Adrenal gland (tissue), 12 donors: ENCODE results near the gene PARP8. TPM values are rescaled to one million over a fixed set of nuclear protein-coding genes. Genes with fewer than 3 reads are reported as not detected.

Experiments used
- DNase-seq, 7 donors: peaks; one replicate each; pipeline ENCODE4 v3.0.0-alpha.2; 2019 to 2020
- H3K27ac ChIP-seq, 5 donors: fragments of 200-600 bp; sonication (generic) in 4 of 5; 1 replicate in 3 of 5; 2 replicates in 2 of 5; pipeline versions ENCODE4 v1.5.1 to v1.8.0; 2016 to 2020; ENCODE audit warnings: mild to moderate bottlenecking in 1 of 5
- H3K27me3 ChIP-seq: fragments of 200-600 bp; 2 replicates; pipeline ENCODE4 v1.8.0; 2021
- H3K36me3 ChIP-seq, 2 donors: fragments of 200-600 bp; replicated peaks in 1 of 2; 1 replicate in 1 of 2; 2 replicates in 1 of 2; pipeline versions ENCODE4 v1.5.1 to v1.8.0; 2018 to 2022
- H3K4me1 ChIP-seq, 2 donors: fragments of 200-600 bp; replicated peaks in 1 of 2; 1 replicate in 1 of 2; 2 replicates in 1 of 2; pipeline versions ENCODE4 v1.5.1 to v1.8.0; 2018 to 2021
- H3K4me3 ChIP-seq, 4 donors: fragments of 200-600 bp; sonication (generic) in 3 of 4; one replicate each; pipeline ENCODE4 v1.5.1; 2016 to 2018
- H3K9me3 ChIP-seq, 3 donors: fragments of 200-600 bp; sonication (generic) in 1 of 3; replicated peaks in 1 of 3; 1 replicate in 2 of 3; 2 replicates in 1 of 3; pipeline versions ENCODE4 v1.5.1 to v1.8.0; 2016 to 2021
- CTCF ChIP-seq, 6 experiments: fragments of 450-650 bp in 4 of 6; fragments of 200-600 bp in 2 of 6; sonication (generic) in 1 of 6; IDR thresholded peaks; 1 replicate in 5 of 6; 2 replicates in 1 of 6; pipeline versions ENCODE4 v1.5.1 to v1.8.0; 2016 to 2021; ENCODE audit warnings: antibody characterized with exemption in 6 of 6, mild to moderate bottlenecking in 2 of 6, moderate library complexity in 1 of 6
- POLR2A ChIP-seq, 2 donors: fragments of 450-650 bp; IDR thresholded peaks; one replicate each; pipeline ENCODE4 v1.6.1; 2017; ENCODE audit warnings: antibody characterized with exemption in 2 of 2, mild to moderate bottlenecking in 2 of 2, moderate library complexity in 1 of 2
- WGBS, 4 donors: extraction: QIAGEN DNeasy Blood & Tissue Kit in 2 of 4; methylation state at CpG; one replicate each; pipeline versions ENCODE4 v1.1.5 to v1.1.7; 2013 to 2017; 5-methylcytosine and 5-hydroxymethylcytosine counted together
- intact Hi-C, 2 donors: fragments of 100-400 bp; cut with DNase I; formaldehyde crosslinking; loops; one replicate each; pipeline versions ENCODE4 v1.14.1 to v1.15.0; 2022 to 2023
- polyA plus RNA-seq, 3 donors: library from polyadenylated mRNA; stranded (reverse); fragments of 200-250 nt in 2 of 3; fragments of 350-450 nt in 1 of 3; fragmentation: Illumina TruSeq in 1 of 3; extraction: RNeasy Lipid Tissue Mini Kit (QIAGEN cat#74804) in 1 of 3; gene quantifications; one replicate each; pipeline ENCODE4 v1.2.3, GENCODE V29; 2013 to 2014
- total RNA-seq, 9 donors: library from RNA; depleted of rRNA in 4 of 9; stranded (reverse); fragments of >200 nt in 4 of 9; fragments of 120-200 nt in 1 of 9; fragmentation: NEBNext Ultra II Directional in 1 of 9; extraction: Animal tissue kit (Norgen Biotek cat#: 25700) in 1 of 9; gene quantifications; one replicate each; pipeline versions ENCODE4 v1.1.0 to v1.2.4, GENCODE V29; 2013 to 2023
- donor health status: healthy with polysubstance abuse.
- donor health status: Bipolar disorder and iron deficiency.
- donor health status: DM: yes; HTN: yes; CAD: no.
- donor health status: DM: no; HTN: no; CAD: no.
- donor health status: DM: no; HTN: no; CAD: no.
- donor health status: DM: yes; HTN: yes; CAD: no.

Gene PARP8
- total and polyA plus RNA-seq, 12 donors, result 7.5 to 41.8 (median 24.0) TPM

- Histone ChIP-seq H3K27ac (no peak overlapping the region), H3K4me1 (no peaks in the 10 kb centered on the region), H3K9me3 (no peaks in the 10 kb centered on the region), H3K27me3 (no peaks in the 10 kb centered on the region), H3K36me3 (peaks cover 0 to 6% of the 10 kb centered on the region in 2 donors), H3K4me3 (no peak overlapping the region)
- intact Hi-C loops, result no loop called here
- TF ChIP-seq POLR2A (IDR thresholded peaks at IDR 0.05) (no peak), CTCF (IDR thresholded peaks at IDR 0.05) (no peak)
- no peak for DNase-seq
These were observed 119.6 kb downstream of the PARP8 start for GRCh38 chr5:50786073-50786472.

GRCh38 chr5:50791813-50792212 lies 125.4 kb downstream of the PARP8 start:
- intact Hi-C loops, result no loop called here
- peaks cover 0 to 10% of the 10 kb centered on the region in 2 donors for H3K36me3 ChIP-seq
- WGBS, 4 donors, result 95 to 98% (median 97%) methylated on average over 5 of the region's 5 CpGs

GRCh38 chr5:50792843-50793242 lies 126.4 kb downstream of the PARP8 start:
- H3K36me3 ChIP-seq, result peaks cover 0 to 10% of the 10 kb centered on the region in 2 donors
- 95 to 98% (median 96%) methylated on average over 5 of the region's 5 CpGs for WGBS, 4 donors

More at GRCh38 chr5:50791813-50792212, 125.4 kb downstream of the PARP8 start:
- Histone ChIP-seq H3K27me3 (no peaks in the 10 kb centered on the region), H3K27ac (no peak overlapping the region), H3K9me3 (no peaks in the 10 kb centered on the region), H3K4me3 (no peak overlapping the region), H3K4me1 (no peaks in the 10 kb centered on the region)
- TF ChIP-seq CTCF (IDR thresholded peaks at IDR 0.05) (no peak), POLR2A (IDR thresholded peaks at IDR 0.05) (no peak)
- DNase-seq, result no peak

GRCh38 chr5:50794812-50795211 lies 128.4 kb downstream of the PARP8 start:
- no peaks in the 10 kb centered on the region for H3K9me3 ChIP-seq
- no peaks in the 10 kb centered on the region for H3K27me3 ChIP-seq
- no peak overlapping the region for H3K4me3 ChIP-seq
- intact Hi-C loops, result no loop called here
- no peak overlapping the region for H3K27ac ChIP-seq
- H3K4me1 ChIP-seq, result no peaks in the 10 kb centered on the region
- DNase-seq, result no peak
- H3K36me3 ChIP-seq, result peaks cover 0 to 4% of the 10 kb centered on the region in 2 donors
- WGBS, 4 donors, result 89 to 97% (median 94%) methylated on average over 12 of the region's 12 CpGs
- TF ChIP-seq POLR2A (IDR thresholded peaks at IDR 0.05) (no peak), CTCF (IDR thresholded peaks at IDR 0.05) (no peak)

More at GRCh38 chr5:50792843-50793242, 126.4 kb downstream of the PARP8 start:
- Histone ChIP-seq H3K4me1 (no peaks in the 10 kb centered on the region), H3K4me3 (no peak overlapping the region), H3K27ac (no peak overlapping the region), H3K27me3 (no peaks in the 10 kb centered on the region), H3K9me3 (no peaks in the 10 kb centered on the region)
- no peak for DNase-seq
- intact Hi-C loops, result no loop called here
- TF ChIP-seq CTCF (IDR thresholded peaks at IDR 0.05) (no peak), POLR2A (IDR thresholded peaks at IDR 0.05) (no peak)
